ENCODE measurements around the gene TAOK2. TPM values are rescaled to one million over a fixed set of nuclear protein-coding genes. Genes with fewer than 3 reads are reported as not detected.

TAOK2 gene
- total and polyA plus RNA-seq, 2 of the 13 experiments (the other 11 are each of a cell fraction or from before 2014, with no cell fraction given): 17.4 to 43.2 TPM

- TF ChIP-seq ETV6 (CRISPR knock-in tag; conservative IDR thresholded peaks at IDR 0.05) (no peak), RBM22 (optimal IDR thresholded peaks at IDR 0.05; ENCODE audit: low read length) (no peak), ZNF557 (CRISPR knock-in tag; IDR thresholded peaks at IDR 0.05) (no peak), ZNF296 (CRISPR knock-in tag; conservative IDR thresholded peaks at IDR 0.05) (0 out of 2 replicates have a peak, but pooled peaks have one; percentile 26), IRF9 (CRISPR knock-in tag; IDR thresholded peaks at IDR 0.05; ENCODE audit: borderline replicate concordance) (0 out of 2 replicates have a peak, but pooled peaks have one; percentile 43), ZNF598 (CRISPR knock-in tag; IDR thresholded peaks at IDR 0.05; ENCODE audit: borderline replicate concordance) (no peak), CEBPB (IDR thresholded peaks at IDR 0.05; ENCODE audit: borderline replicate concordance, low read depth, low read length) (no peak), ZNF318 (CRISPR knock-in tag; IDR thresholded peaks at IDR 0.05) (0 out of 2 replicates have a peak, but pooled peaks have one; percentile 64), ZNF33B (CRISPR knock-in tag; IDR thresholded peaks at IDR 0.05) (no peak), ZNF558 (CRISPR knock-in tag; IDR thresholded peaks at IDR 0.05; ENCODE audit: borderline replicate concordance) (no peak), SOX5 (CRISPR knock-in tag; IDR thresholded peaks at IDR 0.05; ENCODE audit: borderline replicate concordance) (no peak)
- TF ChIP-seq, protein P1, sequence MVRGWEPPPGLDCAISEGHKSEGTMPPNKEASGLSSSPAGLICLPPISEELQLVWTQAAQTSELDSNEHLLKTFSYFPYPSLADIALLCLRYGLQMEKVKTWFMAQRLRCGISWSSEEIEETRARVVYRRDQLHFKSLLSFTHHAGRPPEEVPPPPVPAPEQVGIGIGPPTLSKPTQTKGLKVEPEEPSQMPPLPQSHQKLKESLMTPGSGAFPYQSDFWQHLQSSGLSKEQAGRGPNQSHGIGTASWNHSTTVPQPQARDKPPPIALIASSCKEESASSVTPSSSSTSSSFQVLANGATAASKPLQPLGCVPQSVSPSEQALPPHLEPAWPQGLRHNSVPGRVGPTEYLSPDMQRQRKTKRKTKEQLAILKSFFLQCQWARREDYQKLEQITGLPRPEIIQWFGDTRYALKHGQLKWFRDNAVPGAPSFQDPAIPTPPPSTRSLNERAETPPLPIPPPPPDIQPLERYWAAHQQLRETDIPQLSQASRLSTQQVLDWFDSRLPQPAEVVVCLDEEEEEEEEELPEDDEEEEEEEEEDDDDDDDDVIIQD (CRISPR knock-in tag; IDR thresholded peaks at IDR 0.05; ENCODE audit: low read depth): no peak
- TF ChIP-seq, protein P2, sequence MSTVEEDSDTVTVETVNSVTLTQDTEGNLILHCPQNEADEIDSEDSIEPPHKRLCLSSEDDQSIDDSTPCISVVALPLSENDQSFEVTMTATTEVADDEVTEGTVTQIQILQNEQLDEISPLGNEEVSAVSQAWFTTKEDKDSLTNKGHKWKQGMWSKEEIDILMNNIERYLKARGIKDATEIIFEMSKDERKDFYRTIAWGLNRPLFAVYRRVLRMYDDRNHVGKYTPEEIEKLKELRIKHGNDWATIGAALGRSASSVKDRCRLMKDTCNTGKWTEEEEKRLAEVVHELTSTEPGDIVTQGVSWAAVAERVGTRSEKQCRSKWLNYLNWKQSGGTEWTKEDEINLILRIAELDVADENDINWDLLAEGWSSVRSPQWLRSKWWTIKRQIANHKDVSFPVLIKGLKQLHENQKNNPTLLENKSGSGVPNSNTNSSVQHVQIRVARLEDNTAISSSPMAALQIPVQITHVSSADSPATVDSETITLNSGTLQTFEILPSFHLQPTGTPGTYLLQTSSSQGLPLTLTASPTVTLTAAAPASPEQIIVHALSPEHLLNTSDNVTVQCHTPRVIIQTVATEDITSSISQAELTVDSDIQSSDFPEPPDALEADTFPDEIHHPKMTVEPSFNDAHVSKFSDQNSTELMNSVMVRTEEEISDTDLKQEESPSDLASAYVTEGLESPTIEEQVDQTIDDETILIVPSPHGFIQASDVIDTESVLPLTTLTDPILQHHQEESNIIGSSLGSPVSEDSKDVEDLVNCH (CRISPR knock-in tag; IDR thresholded peaks at IDR 0.05): 0 out of 2 replicates have a peak, but pooled peaks have one; percentile 38
Measured at GRCh38 chr16:29925105-29925756, 48.4 kb upstream of the TAOK2 start (continued).

Measured in HepG2 (cell line).